PC-3 (cell line): ENCODE data around the gene CATSPERE.

ENCODE experiments used
- CTCF ChIP-seq: fragments of 300-600 bp; sonication (generic); conservative IDR thresholded peaks from 2 replicates; pipeline ENCODE4 v1.5.1; 2017; ENCODE audit warnings: antibody characterized with exemption, low read depth, mild to moderate bottlenecking, low read length
- EZH2 ChIP-seq: fragments of 300-600 bp; sonication (generic); IDR thresholded peaks from one replicate; pipeline ENCODE4 v1.6.1; 2017; ENCODE audit warnings: antibody characterized with exemption, mild to moderate bottlenecking, low read length; ENCODE audit not compliant: unreplicated experiment
- EZH2phosphoT487 ChIP-seq: fragments of 300-600 bp; sonication (generic); IDR thresholded peaks from 2 replicates; pipeline ENCODE4 v1.6.1; 2018; ENCODE audit warnings: mild to moderate bottlenecking, antibody characterized with exemption, low read length, borderline replicate concordance

DNA sequence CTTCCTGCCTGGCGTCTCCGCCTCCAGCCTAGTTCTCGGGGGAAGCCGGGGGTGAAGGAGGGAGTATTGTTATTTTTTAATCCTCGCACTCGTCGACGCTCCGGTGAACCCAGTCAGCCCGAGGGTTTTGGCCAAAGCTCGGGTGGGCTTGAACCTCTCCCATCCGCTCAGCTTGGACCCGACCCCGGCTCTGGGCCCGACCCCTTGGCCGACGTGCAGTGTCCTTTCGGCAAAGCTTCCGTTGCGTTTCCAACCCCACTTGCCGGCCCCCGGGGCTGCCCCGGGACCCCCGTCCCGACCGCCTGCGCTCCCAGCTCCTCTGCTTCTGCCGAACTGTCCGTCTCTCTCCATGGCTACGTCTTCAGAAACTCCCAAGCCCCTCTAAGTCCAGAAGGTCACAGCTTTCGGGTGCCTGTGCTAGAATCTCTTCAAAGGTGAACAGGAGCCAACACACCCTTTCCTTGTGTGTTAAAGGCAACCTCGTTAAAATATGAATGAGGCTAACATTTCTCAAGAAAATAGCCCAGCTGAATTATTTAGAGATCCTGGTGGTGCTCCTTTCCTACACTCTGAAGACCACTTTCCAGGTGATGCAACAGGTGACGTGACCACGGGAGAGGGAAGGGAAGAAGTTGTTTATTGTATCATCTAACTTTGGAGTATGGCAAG lies 192.5 kb downstream of the CATSPERE start:
- TF ChIP-seq CTCF, result no peak
- TF ChIP-seq EZH2, result no peak
- TF ChIP-seq EZH2phosphoT487, result no peak
